CD4-positive, alpha-beta T cell treated with Interleukin-17A for 1 hour (primary cell): ENCODE results near the gene EIF3I.

ENCODE experiments used
- DNase-seq: peaks from one replicate; pipeline ENCODE4 v3.0.0-alpha.2; 2020

EIF3I gene

DNA sequence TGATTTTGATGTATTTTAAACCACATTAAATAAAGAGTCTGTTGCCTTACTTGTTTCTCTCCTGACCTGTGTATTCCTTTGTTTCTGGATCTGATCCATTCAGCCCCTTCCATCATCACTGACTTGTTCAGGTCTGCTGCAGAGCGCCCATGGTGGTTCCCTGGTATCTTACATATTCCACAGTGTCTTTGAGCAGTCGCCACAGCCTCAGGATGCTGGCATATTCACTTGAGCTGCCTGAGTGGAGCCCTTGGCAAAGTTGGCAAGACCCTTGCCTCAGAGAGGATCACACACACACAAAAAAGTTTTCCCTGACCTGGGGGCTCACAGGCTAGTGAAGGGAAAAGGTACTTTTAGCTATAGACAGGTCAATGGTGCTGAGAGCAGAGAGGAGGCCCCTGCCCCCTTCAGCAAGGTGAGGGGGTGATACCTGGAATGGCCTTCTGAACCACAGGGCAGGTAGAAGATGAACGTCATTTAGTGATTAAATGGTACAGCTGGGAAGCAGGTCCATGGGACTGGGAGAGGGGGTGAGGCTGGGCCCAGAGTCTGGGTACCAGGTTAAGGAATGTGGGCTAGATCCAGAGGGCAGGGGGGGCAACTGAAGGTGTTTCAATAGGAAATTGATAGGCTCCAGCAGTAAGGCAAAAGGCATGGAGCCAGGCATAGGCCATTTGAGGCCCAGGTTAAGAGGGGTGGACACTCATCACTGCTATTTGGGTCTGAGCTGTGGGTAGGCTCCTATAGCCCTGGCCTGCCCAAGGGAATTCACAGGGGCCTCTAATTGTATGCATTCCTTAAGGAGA, 23.8 kb upstream of the EIF3I start:
- DNase-seq = no peak

DNA sequence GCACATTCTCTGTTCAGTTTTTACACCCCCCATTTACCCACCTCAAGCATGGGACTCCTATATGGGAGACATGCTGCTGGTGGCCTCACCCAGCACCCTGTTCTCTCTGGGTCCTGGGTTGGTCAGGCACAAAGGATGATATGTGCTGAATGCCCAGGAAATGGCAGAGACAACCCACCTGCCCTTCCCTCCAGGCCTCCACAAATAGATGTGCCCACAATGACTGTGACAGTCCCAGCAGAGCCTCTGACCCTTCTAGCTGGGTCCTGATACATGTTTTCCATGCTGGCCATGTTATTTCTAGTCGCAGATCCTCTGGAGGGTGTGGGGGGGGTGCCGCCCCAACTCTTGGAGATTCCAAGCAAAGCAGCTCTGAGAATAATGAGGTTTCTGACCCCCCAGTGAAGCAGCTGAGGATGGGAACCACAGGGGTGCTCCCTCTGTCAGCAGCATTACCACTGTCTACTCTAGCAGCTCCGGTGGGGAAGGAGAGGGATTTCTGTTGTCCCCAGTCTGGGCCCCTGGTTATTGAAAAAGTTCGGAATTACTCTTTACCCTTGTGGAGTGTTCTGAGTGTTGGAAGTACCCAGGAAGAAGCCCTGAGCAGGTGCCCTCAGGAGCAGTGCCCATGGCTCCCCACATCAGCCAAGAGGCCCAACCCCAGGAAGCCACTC, 23.0 kb upstream of the EIF3I start:
- DNase-seq = no peak

DNA sequence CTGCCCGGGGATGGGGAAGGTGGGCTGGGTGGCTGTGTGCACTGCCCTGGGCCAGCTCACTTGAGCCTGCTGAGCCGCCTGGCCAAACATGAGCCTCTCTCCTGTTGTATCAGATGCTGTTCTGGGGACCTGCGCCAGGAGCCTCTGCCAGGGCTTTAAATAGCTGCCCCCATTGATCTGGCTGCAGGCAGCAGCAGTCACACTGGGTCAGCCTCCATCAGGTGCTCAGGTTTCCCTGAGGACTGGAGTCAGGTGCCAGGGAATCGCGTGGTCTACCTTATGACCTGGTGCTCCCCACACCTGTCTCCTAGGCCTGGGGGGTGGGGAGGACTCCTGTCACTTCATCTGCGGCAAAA, 22.5 kb upstream of the EIF3I start:
- no peak for DNase-seq

DNA sequence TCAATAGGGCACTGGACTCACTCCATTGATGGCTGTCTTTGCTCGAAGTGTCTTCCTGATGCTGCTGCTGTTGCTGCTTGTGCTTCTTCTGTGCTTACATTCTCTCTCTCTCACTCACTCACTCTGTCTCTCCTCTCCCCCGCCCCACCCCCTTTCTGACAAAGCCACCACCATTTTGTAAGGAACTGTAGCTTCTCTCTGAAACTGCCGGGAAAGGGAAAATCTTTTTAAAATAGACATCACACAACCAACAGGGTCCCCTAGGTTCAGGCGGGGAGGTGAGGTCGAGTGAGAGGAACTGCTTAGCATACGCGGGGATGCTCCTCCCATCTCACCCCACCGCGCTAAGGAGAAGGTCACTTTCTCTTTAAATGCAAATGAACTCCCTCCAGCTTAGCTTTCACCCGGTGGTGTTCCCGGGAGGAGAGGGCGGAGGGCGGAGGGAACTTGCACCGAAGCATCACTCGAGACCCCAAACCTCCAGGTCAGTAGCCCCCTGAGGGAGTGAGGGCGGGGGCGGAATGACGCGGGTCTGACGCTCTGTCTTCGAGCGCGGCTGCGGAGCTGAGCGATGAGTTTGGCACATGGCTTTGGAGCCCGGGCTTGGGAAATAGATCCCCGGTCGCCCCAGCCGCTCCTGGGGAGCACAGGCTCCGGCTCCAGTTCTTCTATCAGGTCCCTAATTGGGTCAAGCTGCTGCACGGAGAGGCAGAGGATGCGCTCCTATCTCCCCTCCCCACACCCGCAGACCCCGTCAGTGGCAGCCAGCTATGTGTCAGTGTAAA, 21.8 kb upstream of the EIF3I start, which contains the start of gene CCDC28B:
Gene CCDC28B, plus strand, starts transcription at position 370 of the 785 bp plus-strand sequence. CDS start 1,341 bp downstream, outside the sequence.
- DNase-seq = peak; percentile 68

DNA sequence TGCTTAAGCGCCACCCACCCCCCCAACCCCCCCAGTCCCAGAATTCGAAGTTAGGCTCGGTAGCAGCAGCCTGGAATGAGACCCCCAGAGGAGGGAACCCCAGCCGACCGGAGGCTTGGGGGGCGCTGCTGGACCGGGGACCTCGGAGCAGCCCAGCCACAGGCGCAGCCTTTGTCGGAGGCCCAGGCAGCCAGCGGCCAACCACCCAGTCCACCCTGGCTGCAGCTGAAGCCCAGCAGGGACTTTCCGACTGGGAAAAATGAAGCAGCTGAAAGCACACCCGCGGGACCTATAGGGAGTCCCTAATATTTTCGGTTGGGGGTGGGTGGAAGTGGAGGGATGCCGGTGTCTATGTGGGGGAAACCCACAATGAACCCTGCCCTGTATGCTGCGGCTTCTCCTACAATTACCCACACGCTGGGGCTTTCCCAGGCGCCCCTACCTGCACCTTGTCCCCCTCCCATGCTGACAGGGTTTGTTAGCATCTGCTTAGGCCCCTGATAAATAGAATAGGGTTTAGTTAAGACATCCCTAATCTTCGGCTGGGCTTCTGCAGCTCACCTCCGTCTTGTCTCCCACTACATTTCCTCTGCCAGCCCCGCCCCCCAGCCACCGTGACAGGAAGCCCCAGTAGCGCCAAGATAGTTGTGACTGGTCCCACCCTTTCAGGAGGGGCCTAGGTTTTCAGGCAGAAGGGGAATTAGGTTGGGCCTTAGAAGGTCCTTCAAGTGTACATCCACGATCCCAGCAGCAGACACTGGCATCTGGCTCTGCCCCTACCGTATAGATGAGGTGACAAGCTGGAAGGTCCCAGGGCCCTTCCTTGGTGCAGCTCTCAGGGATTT, 21.0 kb upstream of the EIF3I start:
- DNase-seq = peak; percentile 87

DNA sequence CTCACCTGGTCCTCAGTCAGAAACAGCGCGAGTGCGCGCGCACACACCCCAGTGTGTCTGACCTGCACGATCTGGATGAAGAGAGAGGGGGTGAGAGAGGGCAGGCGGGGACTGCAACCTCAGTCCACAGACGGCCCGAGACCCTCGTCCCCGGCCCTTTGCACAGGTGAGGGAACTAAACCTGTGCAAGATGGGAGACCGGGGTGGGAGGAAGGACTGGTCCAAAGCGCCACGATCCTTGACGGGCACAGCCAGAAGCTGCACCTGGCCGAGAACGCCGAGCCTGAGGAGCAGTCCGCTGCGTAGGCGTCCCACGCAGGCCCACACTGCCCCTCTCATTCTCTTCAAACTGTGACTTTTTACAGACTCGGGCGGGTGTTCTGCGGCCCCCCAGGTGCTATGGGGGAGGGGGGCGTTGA, 17.3 kb upstream of the EIF3I start:
- no peak for DNase-seq

DNA sequence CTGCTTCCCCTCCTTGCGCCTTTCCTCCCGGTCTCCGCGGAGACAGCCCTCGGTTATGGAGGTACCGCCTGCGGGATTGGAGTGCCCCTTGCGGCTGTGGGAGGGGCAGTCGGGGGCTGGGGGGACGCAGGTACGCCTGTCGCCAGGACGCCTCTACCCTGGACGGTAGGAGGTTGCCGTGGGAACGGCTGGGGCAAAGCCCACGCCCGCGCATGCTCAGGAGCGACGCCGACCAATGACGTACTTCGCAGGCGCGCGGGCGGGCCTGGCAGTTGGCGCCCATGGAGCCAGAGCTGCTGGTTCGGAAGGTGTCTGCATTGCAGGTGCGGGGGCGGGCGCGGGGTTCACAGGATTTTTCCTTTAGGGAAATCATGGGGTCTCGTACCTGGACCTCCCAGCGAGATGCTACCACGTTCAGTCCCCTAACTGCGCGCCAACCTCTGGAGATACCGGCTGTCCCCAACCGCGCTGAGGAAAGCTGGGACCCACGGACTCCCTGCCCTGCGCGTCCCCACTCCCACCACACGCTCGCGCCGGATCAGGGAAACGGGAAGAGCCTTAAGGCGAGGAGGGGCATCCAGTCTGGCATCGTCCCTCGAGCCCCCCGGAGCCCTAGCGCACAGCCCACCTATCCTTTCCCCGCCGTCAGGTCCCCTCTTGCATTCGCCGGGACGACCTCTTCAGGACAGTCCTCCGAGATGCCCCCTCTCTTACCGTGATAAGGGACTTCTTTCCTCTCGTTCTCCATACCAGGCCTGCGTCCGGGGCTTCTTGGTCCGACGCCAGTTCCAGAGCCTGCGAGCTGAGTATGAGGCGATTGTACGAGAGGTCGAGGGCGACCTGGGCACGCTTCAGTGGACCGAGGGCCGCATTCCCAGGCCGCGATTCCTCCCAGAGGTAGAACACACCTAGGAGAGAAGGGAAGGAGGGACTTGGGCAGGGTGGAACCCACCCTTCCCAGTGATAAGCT, 16.5 kb upstream of the EIF3I start, which contains the start of gene IQCC:
Gene IQCC, plus strand, starts transcription at position 271 of the 970 bp plus-strand sequence. Its CDS starts 11 bp downstream, at position 282.
- DNase-seq = peak; percentile 90

DNA sequence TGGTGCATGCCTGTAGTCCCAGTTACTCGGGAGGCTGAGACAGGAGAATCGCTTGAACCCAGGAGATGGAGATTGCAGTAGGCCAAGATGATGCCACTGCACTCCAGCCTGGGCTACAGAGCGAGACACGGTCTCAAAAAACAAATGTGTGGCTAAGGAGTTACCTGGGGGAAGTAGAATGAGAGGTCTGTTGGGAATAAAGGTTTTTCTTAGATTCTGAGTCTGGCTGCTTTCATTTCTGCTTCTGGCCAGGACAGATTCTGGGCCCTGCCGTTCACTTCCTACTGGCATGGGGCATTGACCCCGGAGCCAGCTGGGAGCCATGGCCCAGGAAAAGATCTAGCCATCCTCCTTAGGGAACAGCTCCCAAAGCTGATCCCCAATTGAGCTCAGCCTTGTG, 13.7 kb upstream of the EIF3I start:
- no peak for DNase-seq

DNA sequence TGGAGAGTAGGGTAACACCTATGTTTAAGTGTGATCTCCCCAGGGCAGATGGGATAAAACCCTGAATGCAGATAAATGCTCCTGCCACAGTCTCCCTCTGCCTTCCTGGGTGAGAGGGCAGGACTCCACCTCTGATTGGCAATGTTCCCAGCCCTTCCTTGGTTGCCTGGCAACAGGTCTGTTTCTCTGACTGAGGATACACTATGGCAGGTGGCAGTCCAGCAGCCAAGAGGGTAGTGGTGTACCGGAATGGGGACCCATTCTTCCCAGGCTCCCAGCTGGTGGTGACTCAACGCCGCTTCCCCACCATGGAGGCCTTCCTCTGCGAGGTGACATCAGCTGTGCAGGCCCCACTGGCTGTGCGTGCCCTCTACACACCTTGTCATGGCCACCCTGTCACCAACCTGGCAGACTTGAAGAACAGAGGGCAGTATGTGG, 13.3 kb upstream of the EIF3I start, which contains the start of gene DCDC2B:
Gene DCDC2B, plus strand, starts transcription at position 199 of the 438 bp plus-strand sequence. Its CDS starts 5 bp downstream, at position 204.
- DNase-seq = no peak

DNA sequence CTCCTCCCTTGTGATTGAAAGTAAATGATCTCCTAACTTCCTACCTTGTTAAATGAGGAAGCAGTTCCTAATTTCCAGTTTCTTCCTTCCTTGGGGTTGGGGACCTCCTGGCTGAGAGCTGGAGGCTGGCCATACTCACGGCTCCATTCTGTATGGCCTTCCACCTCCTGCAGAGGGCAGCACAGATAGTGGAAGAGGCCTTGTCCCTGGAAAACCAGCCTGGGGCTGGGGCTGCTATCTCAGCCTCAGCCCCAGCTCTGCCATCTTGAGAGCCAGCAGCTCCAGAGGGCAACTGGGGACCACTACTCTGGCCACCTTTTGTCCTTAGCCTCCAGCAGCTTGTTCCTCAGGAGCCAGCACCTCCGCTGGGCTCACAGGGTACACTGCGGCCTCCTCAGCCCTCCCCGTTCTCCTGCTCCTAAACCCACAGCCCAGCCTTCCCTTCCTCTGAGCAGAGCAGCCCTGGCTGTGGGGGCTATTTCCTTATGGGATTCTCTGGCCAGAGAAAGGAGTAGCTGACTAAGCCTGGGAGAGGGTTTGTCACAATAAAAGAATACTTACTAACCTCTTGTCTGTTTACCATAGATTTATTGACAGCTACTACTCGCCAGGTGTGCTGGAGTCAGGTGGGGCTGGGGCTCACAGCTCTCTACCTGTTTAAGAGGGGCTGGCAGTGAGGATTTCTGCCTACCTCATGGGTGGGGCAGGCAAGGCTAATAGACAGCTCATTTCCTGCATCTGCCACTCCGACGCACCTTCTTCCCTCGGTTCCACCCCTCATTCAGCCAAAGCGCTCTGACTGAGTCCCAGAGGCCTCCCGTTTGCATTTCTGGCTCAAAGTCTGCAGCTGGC, 6.4 kb upstream of the EIF3I start:
- DNase-seq = peak; percentile 71

DNA sequence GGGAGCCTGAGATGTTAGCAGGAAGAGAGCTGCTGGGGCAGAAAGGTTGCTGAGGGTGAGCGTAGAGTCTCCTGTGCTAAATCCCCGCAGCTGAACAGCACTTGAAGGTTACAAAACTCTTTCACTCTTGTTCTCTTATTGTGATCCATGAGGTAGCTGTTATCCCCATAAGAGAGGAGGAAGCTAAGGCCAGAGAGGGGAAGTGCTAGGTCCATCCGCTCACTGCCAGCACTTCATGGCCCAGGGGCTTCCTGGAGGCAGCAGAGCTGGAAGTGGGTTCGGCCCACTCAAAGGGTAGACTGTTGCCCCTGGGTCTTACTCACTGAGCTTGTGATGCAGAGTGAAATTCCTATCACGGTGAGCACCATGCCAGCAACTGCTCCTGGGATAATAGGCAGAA, 5.6 kb upstream of the EIF3I start:
- no peak for DNase-seq

DNA sequence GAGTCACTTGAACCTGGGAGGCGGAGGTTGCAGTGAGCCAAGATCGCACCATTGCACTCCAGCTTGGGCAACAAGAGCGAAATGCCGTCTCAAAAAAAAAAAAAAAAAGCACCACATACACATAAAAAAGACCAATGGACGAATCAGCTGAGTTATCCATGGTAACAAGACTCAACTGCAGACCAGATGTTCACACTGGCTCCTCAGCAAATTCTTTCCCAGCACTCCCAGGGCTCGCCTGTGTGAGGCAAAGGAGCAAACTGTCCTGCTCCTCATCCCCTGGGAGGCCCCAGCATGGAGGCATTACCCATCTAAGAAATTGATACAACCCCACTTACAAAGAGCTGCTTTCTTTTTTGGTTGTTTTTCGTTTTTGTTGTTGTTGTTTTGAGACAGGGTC, 3.2 kb upstream of the EIF3I start:
- DNase-seq = no peak

DNA sequence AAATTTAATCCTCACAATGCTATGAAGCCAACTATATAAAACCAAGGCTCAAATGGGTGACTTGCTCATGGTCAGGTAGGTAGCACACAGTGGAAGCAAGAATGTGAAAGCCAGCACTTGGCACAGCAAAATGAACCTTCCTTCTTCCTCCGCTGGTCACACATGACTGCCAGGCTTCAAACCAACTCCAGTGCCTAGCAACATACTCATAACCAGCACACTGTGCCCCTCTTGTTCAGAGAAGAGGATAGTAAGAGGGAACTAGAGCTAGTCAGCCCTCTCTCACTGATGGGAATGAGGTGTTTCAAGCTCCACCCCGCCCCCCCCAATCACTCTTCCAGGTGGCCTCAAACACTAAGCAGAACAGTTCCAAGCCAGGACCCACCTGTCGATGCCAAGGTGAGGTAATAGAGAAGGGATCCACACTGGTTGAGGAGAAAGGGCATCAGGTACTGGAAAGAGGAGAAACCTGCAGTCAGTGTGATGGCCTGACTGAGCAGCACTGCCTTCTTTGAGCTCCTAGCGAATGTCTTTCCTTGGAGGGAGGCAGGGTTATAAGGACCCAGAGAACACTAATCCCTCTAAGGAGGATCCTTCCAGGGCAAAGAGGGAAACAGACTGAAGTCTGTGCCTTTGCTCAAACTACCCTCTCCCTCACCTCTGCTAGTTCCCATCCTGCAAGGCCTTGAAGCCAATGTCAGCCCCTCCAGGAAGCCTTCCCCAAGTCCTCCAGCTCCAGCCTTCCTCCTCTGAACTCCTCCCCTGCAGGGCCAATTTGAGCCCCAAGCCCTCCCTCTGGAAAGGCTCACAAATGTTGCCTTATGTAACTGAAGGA, 1.2 kb upstream of the EIF3I start:
- DNase-seq = no peak

DNA sequence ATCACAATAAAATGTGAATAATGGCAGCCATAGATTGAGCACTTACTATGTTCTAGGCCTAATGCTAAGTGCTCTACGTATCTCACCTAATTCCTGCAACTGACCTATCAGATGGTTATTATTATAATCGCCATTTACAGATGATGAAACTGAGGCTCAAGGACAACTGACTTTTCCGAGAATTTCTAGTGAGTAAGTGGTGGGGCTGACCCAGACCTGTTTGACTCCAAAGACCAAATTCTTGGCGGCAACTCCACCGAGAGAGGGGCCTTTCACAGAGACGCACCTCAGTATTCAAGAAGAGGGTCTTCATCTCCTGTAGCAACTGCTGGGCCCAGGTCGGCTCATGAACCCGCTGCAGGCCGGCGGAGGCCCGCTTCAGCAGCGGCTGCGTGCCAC, 627 bp upstream of the EIF3I start:
- DNase-seq = no peak

DNA sequence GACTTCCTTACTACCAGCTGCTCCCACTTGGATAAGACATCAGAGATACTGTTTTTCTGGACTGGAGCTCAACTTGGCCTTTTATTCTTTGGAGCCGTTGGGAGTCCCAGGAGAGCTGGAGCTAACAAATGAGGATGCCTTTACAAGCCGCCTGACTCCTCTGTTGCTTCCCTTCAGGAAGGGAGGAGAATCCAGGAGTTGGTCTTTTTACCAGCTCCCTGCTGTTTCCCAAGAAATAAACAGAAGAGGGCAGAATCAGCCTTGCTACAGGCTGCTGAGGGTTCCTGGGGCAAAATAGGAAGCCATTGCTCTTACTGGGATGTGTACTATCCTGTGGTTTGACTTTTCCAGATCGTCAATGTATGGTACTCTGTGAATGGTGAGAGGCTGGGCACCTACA, 1.5 kb downstream of the EIF3I start:
- no peak for DNase-seq

DNA sequence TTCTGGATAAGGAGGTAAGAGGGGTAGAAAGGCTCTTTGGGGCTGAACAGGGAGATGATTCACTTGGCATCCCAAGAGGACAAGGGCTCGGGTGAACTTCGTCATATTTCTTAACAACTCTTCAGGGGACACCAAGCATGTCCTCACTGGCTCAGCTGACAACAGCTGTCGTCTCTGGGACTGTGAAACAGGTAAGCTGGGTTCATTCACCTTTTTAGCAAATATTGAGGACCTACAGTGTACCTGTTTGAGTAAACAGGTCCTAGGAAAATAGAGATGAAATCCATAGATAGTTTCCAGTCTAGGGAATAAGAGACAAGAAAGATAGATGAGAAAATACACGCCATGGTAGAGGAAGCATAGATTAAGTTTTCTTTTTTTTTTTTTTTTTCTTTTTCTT, 2.1 kb downstream of the EIF3I start:
- no peak for DNase-seq

DNA sequence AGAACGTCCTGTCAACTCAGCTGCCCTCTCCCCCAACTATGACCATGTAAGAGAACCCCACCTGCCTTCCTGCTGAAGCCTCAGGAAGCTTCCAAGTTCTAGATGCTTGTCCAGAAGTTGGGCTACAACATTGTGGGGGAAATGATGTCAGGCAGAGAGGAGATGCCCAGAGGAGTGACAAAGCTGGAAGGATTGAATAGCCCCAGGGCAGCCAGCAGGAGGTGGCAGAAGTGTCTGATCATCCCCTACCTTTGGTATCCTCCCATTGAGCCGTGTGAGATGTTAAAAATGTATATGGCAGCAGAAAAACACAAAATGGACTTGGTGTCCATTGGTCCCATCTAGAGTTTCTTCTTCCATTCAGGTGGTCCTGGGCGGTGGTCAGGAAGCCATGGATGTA, 6.6 kb downstream of the EIF3I start:
- no peak for DNase-seq

DNA sequence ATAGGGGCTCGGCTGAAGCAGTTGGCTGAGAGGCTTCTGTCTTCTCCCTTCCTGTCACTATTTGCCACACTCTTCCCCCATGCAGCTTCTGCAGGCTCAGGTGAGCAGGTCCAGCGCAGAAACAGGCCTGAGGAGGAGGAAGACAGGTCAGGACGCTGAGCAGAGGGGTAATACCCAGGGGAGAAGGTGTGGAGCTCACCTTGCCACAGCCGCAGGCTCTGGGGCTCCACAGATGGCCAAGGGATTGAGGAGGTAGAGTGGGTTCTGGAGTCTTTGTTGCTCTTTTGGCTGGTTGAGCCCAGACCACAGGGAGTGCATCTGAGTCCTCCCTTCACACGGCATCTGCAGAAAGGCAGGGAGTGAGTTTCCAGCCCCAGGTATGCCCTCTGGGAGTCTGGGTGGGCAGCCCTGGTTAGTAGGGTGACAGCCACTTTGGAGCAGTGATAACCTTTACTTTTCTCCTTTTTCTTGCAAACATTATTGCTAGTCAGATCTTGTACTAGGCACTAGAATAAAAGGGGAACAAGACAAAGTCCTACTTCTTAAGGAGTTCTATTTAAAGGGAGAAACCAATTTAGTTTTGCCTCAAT, 9.7 kb downstream of the EIF3I start:
- no peak for DNase-seq
